NCI-H82 (cell line): ENCODE data around the gene CCDC33.

Experiments used
- DNase-seq: peaks from one replicate; lab custom pipeline; 2025; lab: John Stamatoyannopoulos, UW

CCDC33 gene

GRCh38 chr15:74229686-74230085 lies 6.4 kb upstream of the CCDC33 start:
- peak; percentile 46 for DNase-seq

DNA sequence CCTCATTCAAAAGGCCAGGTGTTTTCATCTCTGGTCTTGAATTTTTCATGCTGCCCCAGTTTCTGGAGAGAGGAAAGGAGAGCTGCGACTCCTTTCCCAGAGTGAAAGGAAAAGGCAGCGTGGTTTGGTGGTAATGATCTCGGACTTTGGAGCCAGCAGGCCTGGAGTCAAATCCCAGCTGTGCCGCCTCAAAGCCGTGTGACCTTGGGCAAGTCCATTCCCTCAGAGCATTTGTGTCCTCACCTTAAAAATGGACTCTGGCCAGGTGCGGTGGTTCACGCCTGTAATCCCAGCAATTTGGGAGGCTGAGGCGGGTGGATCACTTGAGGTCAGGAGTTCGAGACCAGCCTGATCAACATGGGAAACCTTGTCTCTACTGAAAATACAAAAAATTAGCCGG lies 4.7 kb upstream of the CCDC33 start:
- no peak for DNase-seq

GRCh38 chr15:74233373-74233772 lies 2.8 kb upstream of the CCDC33 start:
- no peak for DNase-seq

GRCh38 chr15:74233851-74234597 lies 2.1 kb upstream of the CCDC33 start:
- DNase-seq: peak; percentile 74

DNA sequence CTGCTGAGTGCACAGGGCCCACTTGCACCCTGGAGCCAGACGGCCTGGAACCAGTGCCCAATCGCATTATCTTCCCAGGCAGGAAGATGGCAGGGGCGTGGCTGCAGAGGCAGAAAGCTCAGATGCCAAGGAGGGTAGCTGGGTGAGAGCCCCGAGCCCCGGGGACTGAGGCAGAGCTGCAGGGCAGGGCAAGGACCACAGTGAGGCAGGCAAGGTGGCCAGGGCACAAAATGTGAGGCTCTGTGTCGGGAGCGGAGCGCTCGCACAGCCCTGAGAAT lies 1.6 kb upstream of the CCDC33 start:
- no peak for DNase-seq

GRCh38 chr15:74239051-74239705 lies 3.1 kb downstream of the CCDC33 start:
- DNase-seq: peak; percentile 81

DNA sequence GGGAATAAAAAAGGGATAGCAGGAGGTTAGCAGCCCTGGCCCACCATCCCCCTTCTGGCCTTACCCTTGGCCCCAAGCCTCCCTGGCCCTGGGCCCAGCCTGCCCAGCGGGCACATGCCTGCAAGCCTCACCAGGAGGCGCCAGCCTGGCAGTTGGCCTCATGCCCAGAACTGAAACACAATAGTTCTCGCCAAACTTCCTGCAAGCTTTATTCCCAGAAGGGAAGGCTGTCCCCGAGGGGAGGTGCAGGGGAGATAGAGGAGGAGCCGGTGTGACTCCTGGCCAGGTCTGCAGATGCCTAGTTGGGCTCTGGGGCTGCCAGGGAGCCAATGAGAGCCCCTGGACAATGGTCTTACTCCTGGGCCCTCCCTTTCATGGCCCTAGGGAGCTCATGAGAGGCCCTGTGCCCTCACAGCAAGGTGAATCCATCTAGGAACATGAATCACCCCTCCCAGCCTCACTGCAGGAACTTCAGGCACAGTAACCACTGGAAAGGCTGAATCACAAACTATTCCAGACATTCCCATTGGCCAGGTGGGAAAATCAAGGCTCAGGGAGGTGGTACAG lies 4.0 kb downstream of the CCDC33 start:
- DNase-seq: peak; percentile 91

GRCh38 chr15:74240897-74241614 lies 4.9 kb downstream of the CCDC33 start:
- DNase-seq: peak; percentile 25

DNA sequence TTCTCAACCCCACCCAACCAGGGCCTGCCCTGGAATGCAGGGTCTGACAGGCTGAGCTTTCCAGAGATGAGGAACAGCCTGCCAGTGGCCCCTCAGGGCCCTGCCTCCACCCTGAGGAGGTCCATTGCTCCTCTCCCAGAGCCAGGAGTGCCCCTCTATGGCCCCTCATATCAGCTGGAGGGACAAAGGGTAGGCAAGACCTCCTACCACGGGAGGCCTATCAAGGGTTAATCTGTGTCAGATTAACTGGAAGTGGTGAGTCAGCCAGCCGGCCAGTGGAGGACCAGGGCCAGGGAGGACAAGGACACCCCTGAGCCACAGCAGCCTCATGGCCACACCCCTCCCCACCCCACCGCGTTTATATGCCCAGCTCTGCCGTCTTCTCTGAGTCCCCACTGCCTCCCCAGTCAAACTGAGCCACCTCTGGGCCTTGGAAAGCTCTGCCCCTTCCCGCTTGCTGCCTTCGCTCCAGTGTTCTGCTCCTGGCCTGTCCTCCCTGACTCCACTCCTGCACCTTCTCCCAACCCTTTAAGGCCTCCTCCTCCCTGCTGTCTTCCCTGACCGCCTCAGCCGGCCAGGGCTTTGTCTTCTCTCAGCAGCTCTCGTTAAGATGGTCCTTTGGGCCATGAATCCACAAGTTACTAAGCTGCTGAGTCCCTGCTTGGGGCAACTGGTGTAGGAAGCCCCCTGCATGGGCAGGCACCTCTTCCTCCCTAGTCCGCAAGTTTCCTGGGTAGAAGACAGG lies 6.5 kb downstream of the CCDC33 start:
- peak; percentile 36 for DNase-seq

DNA sequence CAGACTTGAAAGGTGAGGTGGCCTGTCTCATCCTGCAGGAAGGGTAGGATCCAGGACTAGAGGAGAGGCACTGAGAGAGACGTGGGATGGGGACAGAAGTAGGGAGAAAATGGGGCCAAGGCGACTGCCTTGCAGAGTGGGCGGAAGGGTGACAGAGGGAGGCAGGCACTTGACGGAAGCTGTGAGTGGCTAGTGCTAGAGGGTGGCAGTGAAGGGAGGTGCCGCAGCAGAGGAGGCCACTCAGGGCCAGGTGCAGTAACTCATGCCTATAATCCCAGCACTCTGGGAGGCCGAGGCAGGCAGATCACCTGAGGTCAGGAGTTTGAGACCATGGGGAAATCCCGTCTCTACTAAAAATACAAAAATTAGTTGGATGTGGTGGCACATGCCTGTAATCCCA lies 7.3 kb downstream of the CCDC33 start:
- peak; percentile 37 for DNase-seq

DNA sequence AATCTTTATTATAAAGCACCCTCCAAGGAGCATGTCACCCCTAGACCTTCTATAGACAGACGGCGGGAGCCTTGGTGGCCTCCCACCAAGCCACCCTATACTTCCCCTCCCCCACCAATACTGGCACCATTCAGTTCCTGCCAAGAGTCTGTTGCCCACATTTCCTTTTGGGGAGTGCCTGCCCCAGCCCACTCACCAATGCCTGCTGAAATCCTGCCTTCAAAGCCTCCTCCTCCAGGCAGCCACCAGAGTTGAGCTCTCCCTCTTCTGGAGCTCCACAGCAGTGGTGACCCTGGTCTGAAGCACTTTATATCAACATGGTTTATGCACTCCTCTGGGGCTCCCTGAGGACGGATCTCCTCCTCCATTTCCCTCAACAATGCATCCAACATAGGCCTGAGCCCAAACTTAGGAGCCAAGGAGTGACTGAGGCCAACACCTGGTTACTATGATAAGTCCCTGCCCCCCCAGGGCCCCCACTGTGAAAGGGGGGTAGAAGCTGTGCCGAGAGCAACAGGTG lies 8.8 kb downstream of the CCDC33 start:
- DNase-seq: no peak

GRCh38 chr15:74245342-74245931 lies 9.3 kb downstream of the CCDC33 start:
- peak; percentile 99 for DNase-seq

- no peak for DNase-seq
Measured at GRCh38 chr15:74250266-74250665, 14.1 kb downstream of the CCDC33 start.

GRCh38 chr15:74251131-74251811 lies 15.1 kb downstream of the CCDC33 start:
- DNase-seq: no peak

DNA sequence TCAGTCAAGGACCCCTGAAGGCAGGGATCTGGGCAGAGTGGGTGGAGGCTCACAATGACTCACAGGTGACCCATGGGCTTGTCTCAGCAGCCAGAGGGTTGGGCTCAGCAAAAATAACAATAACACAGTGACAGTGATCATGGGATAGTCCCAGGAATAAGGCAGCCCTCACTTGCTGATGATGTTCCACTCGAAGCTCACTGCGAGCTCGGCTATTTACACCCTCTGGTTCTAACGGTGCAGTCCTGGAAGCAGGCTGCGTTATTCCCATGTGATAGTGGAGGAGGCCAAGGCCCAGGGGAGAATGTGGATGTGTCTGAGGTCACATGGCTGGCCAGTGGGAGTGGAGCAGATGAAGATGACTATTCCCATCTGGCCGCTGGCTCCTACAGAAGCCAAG lies 16.2 kb downstream of the CCDC33 start:
- no peak for DNase-seq

DNA sequence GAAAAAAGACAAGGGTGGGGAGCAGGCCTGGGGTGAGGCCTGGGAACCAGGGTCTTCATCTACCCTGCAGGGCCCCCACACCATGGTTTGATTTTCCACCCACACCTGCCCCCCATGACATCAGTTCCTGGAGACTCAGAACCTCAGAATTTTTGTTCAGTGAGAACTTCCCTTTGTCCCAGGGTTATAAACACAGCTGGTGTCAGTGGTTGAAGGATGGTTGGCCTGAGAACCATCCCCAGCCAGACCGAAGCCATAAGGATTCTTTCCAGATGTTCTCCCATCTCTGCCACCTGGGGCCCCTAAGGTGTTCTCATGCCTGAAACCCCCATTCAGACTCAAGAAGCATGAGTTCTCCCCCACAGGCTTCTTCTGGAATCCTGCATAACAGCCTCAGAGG lies 16.6 kb downstream of the CCDC33 start:
- DNase-seq: no peak

DNA sequence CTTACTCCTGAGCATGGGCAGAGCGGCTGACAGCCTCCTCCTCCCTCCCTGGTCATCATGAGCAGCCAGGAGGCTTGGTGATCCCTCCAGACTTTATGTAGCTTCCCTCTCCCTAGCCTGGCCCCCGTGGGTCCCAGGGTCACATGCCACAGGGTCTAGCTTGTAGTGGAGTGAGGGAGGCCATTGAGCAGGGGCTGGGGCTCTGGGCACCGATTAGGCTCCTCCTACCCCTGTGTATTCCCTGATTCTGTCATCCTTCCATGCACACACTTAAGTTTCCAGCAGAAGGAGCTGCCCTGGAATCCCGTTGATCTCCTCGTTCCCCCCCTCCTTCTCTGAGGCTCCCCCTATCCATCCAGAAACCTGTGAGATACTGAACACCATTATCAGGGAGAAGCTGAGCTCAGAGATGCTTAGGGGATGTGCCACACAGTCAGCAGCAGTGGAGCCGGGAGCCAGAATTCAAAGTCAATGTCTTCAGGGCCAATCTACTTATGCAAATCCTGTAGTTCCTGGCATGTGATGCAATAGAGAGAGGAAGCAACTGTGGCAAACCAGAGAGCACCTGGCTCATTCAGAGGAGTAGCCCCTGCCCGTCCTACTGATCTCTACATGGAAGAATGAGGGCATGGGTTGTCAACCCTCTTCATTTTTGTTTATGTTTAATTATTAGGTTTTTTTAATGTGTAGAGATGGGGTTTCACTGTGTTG lies 17.2 kb downstream of the CCDC33 start:
- peak; percentile 81 for DNase-seq

DNA sequence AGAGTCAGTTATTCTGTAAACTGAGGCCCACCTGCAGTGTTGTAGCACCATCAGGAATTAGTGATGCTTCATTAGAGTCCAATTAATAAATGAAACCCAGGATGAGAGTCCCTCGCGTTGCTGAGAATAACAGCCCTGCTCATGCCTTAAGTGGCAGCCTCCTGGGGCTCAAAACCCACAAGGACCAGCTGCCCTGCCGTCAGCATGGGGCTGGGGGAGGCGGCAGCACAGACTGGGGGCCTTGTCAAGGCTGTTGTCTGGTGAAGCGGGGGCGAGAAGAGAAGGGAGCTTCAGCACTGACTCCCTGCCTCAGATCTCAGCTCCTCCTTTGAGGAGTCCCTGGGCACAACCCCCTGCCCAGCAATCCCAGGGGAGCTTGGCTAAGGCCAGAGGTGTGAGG lies 21.0 kb downstream of the CCDC33 start:
- DNase-seq: no peak

- no peak for DNase-seq
Measured at GRCh38 chr15:74257623-74258022, 21.5 kb downstream of the CCDC33 start.
